ENCODE measurements around the gene HADH. TPM values are rescaled to one million over a fixed set of nuclear protein-coding genes. Genes with fewer than 3 reads are reported as not detected.

The HADH gene
- total RNA-seq, 1 donor from 2014 or later, result 44.1 TPM

GRCh38 chr4:107977482-107977881 is 12.2 kb upstream of the HADH start:
- Mint-ChIP-seq H3K4me3 (ENCODE audit: low read depth) (no peak overlapping the region), H3K4me1 (ENCODE audit: low read depth) (peaks cover 5% of the 10 kb centered on the region), H3K27ac (no peak overlapping the region), H3K9me3 (ENCODE audit: low read depth) (no peaks in the 10 kb centered on the region), H3K36me3 (ENCODE audit: insufficient read depth) (no peaks in the 10 kb centered on the region), H3K27me3 (no peaks in the 10 kb centered on the region)
- no peak for TF ChIP-seq CTCF (IDR thresholded peaks at IDR 0.05; ENCODE audit: unreplicated experiment)
- DNase-seq (ENCODE audit: low spot score, unreplicated experiment), result no peak

- Mint-ChIP-seq H3K27ac (no peak overlapping the region), H3K9me3 (ENCODE audit: low read depth) (no peaks in the 10 kb centered on the region), H3K36me3 (ENCODE audit: insufficient read depth) (no peaks in the 10 kb centered on the region), H3K4me3 (ENCODE audit: low read depth) (no peak overlapping the region), H3K4me1 (ENCODE audit: low read depth) (no peaks in the 10 kb centered on the region), H3K27me3 (no peaks in the 10 kb centered on the region)
- no peak for TF ChIP-seq CTCF (IDR thresholded peaks at IDR 0.05; ENCODE audit: unreplicated experiment)
- no peak for DNase-seq (ENCODE audit: low spot score, unreplicated experiment)
These were observed 11.6 kb upstream of the HADH start for GRCh38 chr4:107977966-107978705.

- no peak for DNase-seq (ENCODE audit: low spot score, unreplicated experiment)
- H3K27me3 Mint-ChIP-seq, result no peaks in the 10 kb centered on the region
- no peak for TF ChIP-seq CTCF (IDR thresholded peaks at IDR 0.05; ENCODE audit: unreplicated experiment)
- no peaks in the 10 kb centered on the region for H3K36me3 Mint-ChIP-seq (ENCODE audit: insufficient read depth)
- no peak overlapping the region for H3K27ac Mint-ChIP-seq
- no peak overlapping the region for H3K4me3 Mint-ChIP-seq (ENCODE audit: low read depth)
- H3K4me1 Mint-ChIP-seq (ENCODE audit: low read depth), result no peaks in the 10 kb centered on the region
- no peaks in the 10 kb centered on the region for H3K9me3 Mint-ChIP-seq (ENCODE audit: low read depth)
These were observed 10.8 kb upstream of the HADH start for GRCh38 chr4:107978716-107979451.

- Mint-ChIP-seq H3K27ac (peak overlapping the region; percentile 53), H3K9me3 (ENCODE audit: low read depth) (no peaks in the 10 kb centered on the region), H3K4me1 (ENCODE audit: low read depth) (peaks cover 21% of the 10 kb centered on the region), H3K4me3 (ENCODE audit: low read depth) (no peak overlapping the region), H3K27me3 (peaks cover 12% of the 10 kb centered on the region), H3K36me3 (ENCODE audit: insufficient read depth) (no peaks in the 10 kb centered on the region)
- DNase-seq (ENCODE audit: low spot score, unreplicated experiment), result no peak
- TF ChIP-seq CTCF (IDR thresholded peaks at IDR 0.05; ENCODE audit: unreplicated experiment), result no peak
These were observed 1.6 kb upstream of the HADH start for GRCh38 chr4:107987916-107988762.

GRCh38 chr4:107988763-107989035 is 990 bp upstream of the HADH start:
- H3K36me3 Mint-ChIP-seq (ENCODE audit: insufficient read depth), result no peaks in the 10 kb centered on the region

More at GRCh38 chr4:107988763-107989035, 990 bp upstream of the HADH start:
- Mint-ChIP-seq H3K4me3 (ENCODE audit: low read depth) (no peak overlapping the region), H3K27ac (no peak overlapping the region), H3K9me3 (ENCODE audit: low read depth) (no peaks in the 10 kb centered on the region), H3K4me1 (ENCODE audit: low read depth) (peaks cover 24% of the 10 kb centered on the region), H3K27me3 (peaks cover 12% of the 10 kb centered on the region)
- TF ChIP-seq CTCF (IDR thresholded peaks at IDR 0.05; ENCODE audit: unreplicated experiment), result no peak
- no peak for DNase-seq (ENCODE audit: low spot score, unreplicated experiment)

Measured in progenitor cell of endocrine pancreas (in vitro differentiated cells).